K562 (cell line): ENCODE measurements around the gene SERTAD2. TPM values are rescaled to one million over a fixed set of nuclear protein-coding genes. Genes with fewer than 3 reads are reported as not detected.

Source experiments
- ATAC-seq: fragments of 200-7000 bp; cut with Tn5 transposase; 3 replicates; pipeline ENCODE4 v1.9.1; 2020; ENCODE audit warnings: moderate library complexity
- BruUV-seq: library from RNA; stranded (reverse); fragments of 400-500 nt; replicated peaks from 2 replicates; lab custom pipeline; 2021; lab: Mats Ljungman, UMichigan
- CTCF ChIA-PET: fragments of 300-600 bp; formaldehyde crosslinking; extraction: SDS; loops from one replicate; lab custom pipeline; 2021; ENCODE audit warnings: low intra/inter-chr PET ratio; lab: Yijun Ruan, JAX
- POLR2A ChIA-PET: fragments of 300-600, 350-650 bp; sonication (Branson Sonifier 250); formaldehyde crosslinking; extraction: SDS; loops from one replicate; lab custom pipeline; 2021; ENCODE audit warnings: antibody characterized with exemption, inconsistent platforms; lab: Yijun Ruan, JAX
- DNase-seq, 4 experiments: peaks; one replicate each; pipeline versions ENCODE4 v3.0.0 to v3.0.0-alpha.2; 2011 to 2018; ENCODE audit warnings: low spot score in 3 of 4, mixed read lengths in 3 of 4; ENCODE audit errors: extremely low read depth in 1 of 4
- FAIRE-seq: peaks from 2 replicates; lab custom pipeline; 2011; peaks lifted over from hg19 to GRCh38; lab: Jason Lieb, UNC
- H2AFZ ChIP-seq: 2 replicates; pipeline ENCODE4 v1.6.0; 2011; ENCODE audit warnings: low read depth, low read length, control low read depth, inconsistent platforms
- H3K27ac ChIP-seq: fragments of 200-600 bp; 3 replicates; pipeline ENCODE4 v1.8.0; 2011; ENCODE audit warnings: low read depth, mild to moderate bottlenecking, control low read depth, inconsistent platforms, low read length, moderate library complexity, mixed read lengths; ENCODE audit errors: extremely low read depth
- H3K27me3 ChIP-seq, 2 experiments: fragments of 300-600 bp in 1 of 2; 2 replicates in 1 of 2; 3 replicates in 1 of 2; pipeline versions ENCODE4 v1.6.0 to v1.8.0; 2011; ENCODE audit warnings: inconsistent platforms in 2 of 2, low read length in 2 of 2, mild to moderate bottlenecking in 1 of 2, mixed read lengths in 1 of 2, moderate library complexity in 1 of 2; ENCODE audit not compliant: control insufficient read depth in 2 of 2, insufficient read depth in 2 of 2
- H3K36me3 ChIP-seq: fragments of 300-600 bp; 3 replicates; pipeline ENCODE4 v1.8.0; 2011; ENCODE audit warnings: mild to moderate bottlenecking, low read length, inconsistent platforms; ENCODE audit not compliant: control insufficient read depth, insufficient read depth
- H3K4me1 ChIP-seq, 2 experiments: fragments of 200-600 bp in 1 of 2; replicated peaks in 1 of 2; 2 replicates in 1 of 2; 3 replicates in 1 of 2; pipeline versions ENCODE4 v1.5.1 to v1.8.0; 2011; ENCODE audit warnings: inconsistent platforms in 2 of 2, low read length in 2 of 2, mild to moderate bottlenecking in 1 of 2, mixed read lengths in 1 of 2, moderate library complexity in 1 of 2; ENCODE audit not compliant: control insufficient read depth in 2 of 2, insufficient read depth in 2 of 2
- H3K4me2 ChIP-seq: 2 replicates; pipeline ENCODE4 v1.6.1; 2011; ENCODE audit warnings: low read length, control low read depth, inconsistent platforms, mixed read lengths; ENCODE audit not compliant: insufficient read depth
- H3K4me3 ChIP-seq: fragments of 200-600 bp; sonication (generic), shearing (Covaris generic); 2 replicates; pipeline ENCODE4 v1.5.1; 2016; ENCODE audit warnings: control low read depth, inconsistent platforms
- H3K79me2 ChIP-seq: fragments of 200-600 bp; 3 replicates; pipeline ENCODE4 v1.8.0; 2011; ENCODE audit warnings: low read length, inconsistent platforms; ENCODE audit not compliant: control insufficient read depth, insufficient read depth
- H3K9ac ChIP-seq, 2 experiments: 2 replicates each; pipeline versions ENCODE4 v1.6.0 to v1.6.1; 2011; ENCODE audit warnings: low read depth in 2 of 2, low read length in 2 of 2, control low read depth in 1 of 2, inconsistent platforms in 1 of 2, mild to moderate bottlenecking in 1 of 2, mixed read lengths in 1 of 2; ENCODE audit not compliant: insufficient read depth in 1 of 2
- H3K9me1 ChIP-seq: one replicate; pipeline ENCODE4 v1.6.0; 2011; ENCODE audit warnings: inconsistent platforms, mild to moderate bottlenecking, low read length, moderate library complexity; ENCODE audit not compliant: control insufficient read depth, insufficient read depth
- H3K9me3 ChIP-seq: replicated peaks from 2 replicates; pipeline ENCODE4 v1.5.1; 2011; ENCODE audit warnings: low read depth, low read length, inconsistent platforms; ENCODE audit not compliant: control insufficient read depth, insufficient read depth
- H4K20me1 ChIP-seq: replicated peaks from 2 replicates; pipeline ENCODE4 v1.6.1; 2011; ENCODE audit warnings: low read length, inconsistent platforms, mixed read lengths; ENCODE audit not compliant: control insufficient read depth, insufficient read depth
- KAT7 ChIP-seq: sonication (generic); formaldehyde crosslinking; IDR thresholded peaks from 2 replicates; pipeline ENCODE4 v1.8.0; 2022; ENCODE audit warnings: missing genetic modification reagents, mild to moderate bottlenecking, borderline replicate concordance
- KDM1A ChIP-seq, 2 experiments: fragments of 450-650 bp; IDR thresholded peaks; 2 replicates each; pipeline ENCODE4 v1.6.1; 2016; ENCODE audit warnings: mild to moderate bottlenecking in 2 of 2
- KHSRP ChIP-seq: fragments of 450-650 bp; IDR thresholded peaks from 2 replicates; pipeline ENCODE4 v1.6.1; 2017
- SP2 ChIP-seq: IDR thresholded peaks from 2 replicates; pipeline ENCODE4 v1.6.1; 2011; ENCODE audit warnings: mild to moderate bottlenecking, low read depth, low read length, moderate library complexity; ENCODE audit not compliant: poor library complexity, severe bottlenecking; ENCODE audit errors: extremely low read depth
- TCF7L2 ChIP-seq: fragments of 150-350 bp; IDR thresholded peaks from 2 replicates; pipeline ENCODE4 v1.6.1; 2016; ENCODE audit warnings: low read depth, mild to moderate bottlenecking, low read length, moderate library complexity
- ZC3H4 ChIP-seq: sonication (generic); formaldehyde crosslinking; IDR thresholded peaks from 2 replicates; pipeline ENCODE4 v1.9.0; 2021; ENCODE audit warnings: missing genetic modification reagents, borderline replicate concordance
- WGBS: fragments of 100-300 bp; shearing (Covaris generic); methylation state at CpG from one replicate; pipeline ENCODE4 v1.1.6; 2016; ENCODE audit warnings: low coverage, mixed read lengths; ENCODE audit not compliant: insufficient coverage; ENCODE audit errors: missing lambda C conversion rate; 5-methylcytosine and 5-hydroxymethylcytosine counted together
- in situ Hi-C: fragments of 300-500 bp; cut with MboI; formaldehyde crosslinking; loops from 4 replicates; pipeline ENCODE4 v1.15.0; 2018; ENCODE audit warnings: inconsistent platforms, mixed read lengths
- intact Hi-C: fragments of 100-400 bp; cut with micrococcal nuclease; formaldehyde crosslinking; loops from 2 replicates; pipeline ENCODE4 v1.14.2; 2022
- polyA plus RNA-seq, 8 experiments: library from polyadenylated mRNA; depleted of rRNA in 4 of 8; stranded (reverse) in 5 of 8; unstranded in 3 of 8; fragments of >200 nt; fragmentation: Nextera tagmentation in 2 of 8; fragmentation: Illumina TruSeq in 1 of 8; extraction: Ambion mirVana in 2 of 8; extraction: Trizol in 1 of 8; gene quantifications; 2 replicates each; pipeline versions ENCODE4 v1.2.1 to v1.2.3, GENCODE V29; 2011 to 2014; ENCODE audit warnings: inconsistent platforms in 1 of 8, missing spikeins in 1 of 8
- total RNA-seq, 7 experiments: library from RNA; depleted of rRNA in 6 of 7; stranded (reverse); fragments of >200 nt in 6 of 7; fragmentation: Illumina TruSeq in 2 of 7; extraction: Trizol in 2 of 7; gene quantifications; 2 replicates each; pipeline versions ENCODE4 v1.2.1 to v1.2.3, GENCODE V29; 2011 to 2021; ENCODE audit warnings: low replicate concordance in 1 of 7
- TF ChIP-seq, protein P1 (sequence below): fragments of 250-450 bp; sonication (Bioruptor Pico); IDR thresholded peaks from 2 replicates; pipeline ENCODE4 v1.5.0; 2020; ENCODE audit warnings: mild to moderate bottlenecking
- TF ChIP-seq, protein P2 (sequence below): sonication (generic); formaldehyde crosslinking; IDR thresholded peaks from 2 replicates; pipeline ENCODE4 v1.9.0; 2022; ENCODE audit warnings: mild to moderate bottlenecking, missing genetic modification reagents

SERTAD2 gene
- total and polyA plus RNA-seq, 9 of the 15 experiments (the other 6 are each of a cell fraction or from before 2014, with no cell fraction given): 3.0 to 12.5 (median 6.1) TPM

DNA sequence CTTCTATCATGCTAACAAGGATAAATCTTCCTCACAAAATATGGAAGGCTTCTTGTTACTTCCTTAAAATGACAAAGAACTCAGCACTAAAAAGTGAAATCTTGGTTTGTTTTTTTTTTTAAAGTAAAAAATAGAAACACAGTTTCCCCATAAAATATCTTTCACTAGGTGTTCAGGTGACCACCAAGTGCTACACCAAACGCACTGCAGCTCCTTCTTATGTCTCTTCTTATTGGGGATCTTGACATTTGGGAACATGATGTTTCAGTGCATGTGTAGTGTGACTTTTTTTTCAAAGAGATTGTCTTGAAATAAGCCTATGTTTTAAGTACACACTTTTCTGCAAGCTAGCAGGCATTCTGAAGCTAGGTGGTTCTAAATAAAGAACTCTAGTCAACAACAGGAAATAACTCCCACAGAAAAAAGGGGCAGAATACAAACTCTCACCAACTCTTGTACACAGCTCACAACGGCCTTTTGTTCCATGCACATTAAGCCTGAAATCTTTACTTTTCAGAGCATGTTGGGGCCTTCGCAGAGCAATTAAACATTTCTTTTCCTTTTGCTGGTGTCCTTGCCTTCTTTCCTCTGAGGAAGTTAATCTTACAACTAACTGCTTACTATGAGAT lies 13.2 kb upstream of the SERTAD2 start:
- DNase-seq (no peak), FAIRE-seq (no peak), ATAC-seq (no peak)
- in situ Hi-C loops: no loop called here
- Histone ChIP-seq H3K9ac (no peak overlapping the region), H3K36me3 (no peaks in the 10 kb centered on the region), H3K27me3 (no peaks in the 10 kb centered on the region), H3K27ac (no peak overlapping the region), H3K4me2 (no peak overlapping the region), H3K4me3 (no peak overlapping the region), H3K4me1 (no peaks in the 10 kb centered on the region; a peak in 2 of 5 replicates), H2AFZ (no peak overlapping the region), H3K9me3 (no peaks in the 10 kb centered on the region), H4K20me1 (no peaks in the 10 kb centered on the region), H3K9me1 (no peaks in the 10 kb centered on the region), H3K79me2 (no peaks in the 10 kb centered on the region)
- ChIA-PET CTCF (no interaction called here), POLR2A (interaction anchor here (0.7 to 1.2 kb wide), 2 partner anchors 10 to 20 kb away, joined by 3 read pairs; no protein-coding TSS in a partner anchor)
- TF ChIP-seq KHSRP (no peak), ZC3H4 (no peak), KAT7 (CRISPR knock-in tag) (no peak), KDM1A (IDR thresholded peaks at IDR 0.05) (no peak), TCF7L2 (no peak), SP2 (no peak)
- TF ChIP-seq, protein P1, sequence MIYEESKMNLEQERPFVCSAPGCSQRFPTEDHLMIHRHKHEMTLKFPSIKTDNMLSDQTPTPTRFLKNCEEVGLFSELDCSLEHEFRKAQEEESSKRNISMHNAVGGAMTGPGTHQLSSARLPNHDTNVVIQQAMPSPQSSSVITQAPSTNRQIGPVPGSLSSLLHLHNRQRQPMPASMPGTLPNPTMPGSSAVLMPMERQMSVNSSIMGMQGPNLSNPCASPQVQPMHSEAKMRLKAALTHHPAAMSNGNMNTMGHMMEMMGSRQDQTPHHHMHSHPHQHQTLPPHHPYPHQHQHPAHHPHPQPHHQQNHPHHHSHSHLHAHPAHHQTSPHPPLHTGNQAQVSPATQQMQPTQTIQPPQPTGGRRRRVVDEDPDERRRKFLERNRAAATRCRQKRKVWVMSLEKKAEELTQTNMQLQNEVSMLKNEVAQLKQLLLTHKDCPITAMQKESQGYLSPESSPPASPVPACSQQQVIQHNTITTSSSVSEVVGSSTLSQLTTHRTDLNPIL (CRISPR knock-in tag): no peak
- TF ChIP-seq, protein P2, sequence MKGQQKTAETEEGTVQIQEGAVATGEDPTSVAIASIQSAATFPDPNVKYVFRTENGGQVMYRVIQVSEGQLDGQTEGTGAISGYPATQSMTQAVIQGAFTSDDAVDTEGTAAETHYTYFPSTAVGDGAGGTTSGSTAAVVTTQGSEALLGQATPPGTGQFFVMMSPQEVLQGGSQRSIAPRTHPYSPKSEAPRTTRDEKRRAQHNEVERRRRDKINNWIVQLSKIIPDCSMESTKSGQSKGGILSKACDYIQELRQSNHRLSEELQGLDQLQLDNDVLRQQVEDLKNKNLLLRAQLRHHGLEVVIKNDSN (CRISPR knock-in tag): no peak
- no TSS peak for BruUV-seq
- intact Hi-C loops: no loop called here
- 42% methylated on average over 3 of the region's 3 CpGs for WGBS
